K562 (cell line): ENCODE data around the gene NIPSNAP3A. TPM values are rescaled to one million over a fixed set of nuclear protein-coding genes. Genes with fewer than 3 reads are reported as not detected.

Experiments used
- CBX1 ChIP-seq: sonication (generic); IDR thresholded peaks from 2 replicates; pipeline ENCODE4 v1.6.1; 2016; ENCODE audit warnings: antibody characterized with exemption, low read depth, mild to moderate bottlenecking
- ETS1 ChIP-seq: conservative IDR thresholded peaks from 2 replicates; pipeline ENCODE4 v1.6.1; 2011; ENCODE audit warnings: low read depth, mild to moderate bottlenecking, low read length; ENCODE audit not compliant: control insufficient read depth
- HDAC2 ChIP-seq: fragments of 450-650 bp; IDR thresholded peaks from 2 replicates; pipeline ENCODE4 v1.6.1; 2016; ENCODE audit warnings: mild to moderate bottlenecking
- KDM4B ChIP-seq, 2 experiments: fragments of 450-650 bp in 1 of 2; sonication (generic) in 1 of 2; IDR thresholded peaks; 2 replicates each; pipeline ENCODE4 v1.6.1; 2016 to 2017; ENCODE audit warnings: borderline replicate concordance in 2 of 2, antibody characterized with exemption in 1 of 2, low read depth in 1 of 2, mild to moderate bottlenecking in 1 of 2
- NKRF ChIP-seq: fragments of 450-650 bp; IDR thresholded peaks from 2 replicates; pipeline ENCODE4 v1.6.1; 2016; ENCODE audit warnings: borderline replicate concordance
- NR4A1 ChIP-seq, 2 experiments: fragments of 250-450 bp in 1 of 2; fragments of 450-650 bp in 1 of 2; sonication (Bioruptor Pico) in 1 of 2; IDR thresholded peaks; 2 replicates each; pipeline versions ENCODE4 v1.4.0 to v1.6.1; 2016 to 2020; ENCODE audit warnings: mild to moderate bottlenecking in 2 of 2, missing compliant biosample characterization in 1 of 2, missing genetic modification characterization in 1 of 2, moderate library complexity in 1 of 2
- RBBP5 ChIP-seq: fragments of 200-600 bp; sonication (generic); IDR thresholded peaks from 2 replicates; pipeline ENCODE4 v1.6.1; 2012; ENCODE audit warnings: borderline replicate concordance, mild to moderate bottlenecking, low read length, control low read depth, inconsistent platforms; ENCODE audit not compliant: insufficient read depth, poor library complexity, severe bottlenecking
- SRSF7 ChIP-seq: fragments of 200-400 bp; formaldehyde crosslinking; optimal IDR thresholded peaks from 2 replicates; pipeline ENCODE3; 2017; ENCODE audit warnings: mild to moderate bottlenecking, low read depth, low read length
- ZBTB11 ChIP-seq, 3 experiments: fragments of 200-800 bp in 1 of 3; fragments of 250-450 bp in 1 of 3; fragments of 450-650 bp in 1 of 3; sonication (Bioruptor Pico) in 1 of 3; sonication (Bioruptor generic) in 1 of 3; formaldehyde crosslinking in 1 of 3; IDR thresholded peaks; 2 replicates each; pipeline versions ENCODE4 v1.6.1 to v1.8.0; 2016 to 2022; ENCODE audit warnings: mild to moderate bottlenecking in 2 of 3, missing genetic modification characterization in 2 of 3, missing compliant biosample characterization in 1 of 3, moderate library complexity in 1 of 3
- ZBTB2 ChIP-seq: fragments of 450-650 bp; IDR thresholded peaks from 2 replicates; pipeline ENCODE4 v1.6.1; 2016; ENCODE audit warnings: antibody characterized with exemption
- ZFP91 ChIP-seq: sonication (generic); formaldehyde crosslinking; IDR thresholded peaks from 2 replicates; pipeline ENCODE4 v1.8.0; 2022; ENCODE audit warnings: mild to moderate bottlenecking, missing genetic modification reagents
- polyA plus RNA-seq, 8 experiments: library from polyadenylated mRNA; depleted of rRNA in 4 of 8; stranded (reverse) in 5 of 8; unstranded in 3 of 8; fragments of >200 nt; fragmentation: Nextera tagmentation in 2 of 8; fragmentation: Illumina TruSeq in 1 of 8; extraction: Ambion mirVana in 2 of 8; extraction: Trizol in 1 of 8; gene quantifications; 2 replicates each; pipeline versions ENCODE4 v1.2.1 to v1.2.3, GENCODE V29; 2011 to 2014; ENCODE audit warnings: inconsistent platforms in 1 of 8, missing spikeins in 1 of 8
- total RNA-seq, 7 experiments: library from RNA; depleted of rRNA in 6 of 7; stranded (reverse); fragments of >200 nt in 6 of 7; fragmentation: Illumina TruSeq in 2 of 7; extraction: Trizol in 2 of 7; gene quantifications; 2 replicates each; pipeline versions ENCODE4 v1.2.1 to v1.2.3, GENCODE V29; 2011 to 2021; ENCODE audit warnings: low replicate concordance in 1 of 7

Gene NIPSNAP3A
- total and polyA plus RNA-seq, 9 of the 15 experiments (the other 6 are each of a cell fraction or from before 2014, with no cell fraction given), result 25.3 to 132 (median 40.5) TPM

- TF ChIP-seq ZBTB11 (CRISPR knock-in tag; IDR thresholded peaks at IDR 0.05) (peak in 2 of 3 experiments; percentile 17 to 80; a peak in 2 of 6 replicates), NR4A1 (CRISPR knock-in tag; IDR thresholded peaks at IDR 0.05) (0 out of 2 replicates have a peak, but pooled peaks have one; percentile 20), NR4A1 (tag; IDR thresholded peaks at IDR 0.05) (no peak), NKRF (peak; percentile 84), HDAC2 (peak; percentile 53; the same call in 1 of the 2 replicates), KDM4B (IDR thresholded peaks at IDR 0.05; ENCODE audit: borderline replicate concordance in 2 of 2, low read depth in 1 of 2) (peak in 1 of 2 experiments; percentile 42; a peak in 1 of 4 replicates), SRSF7 (no peak), ZBTB2 (peak; percentile 78), CBX1 (peak; percentile 24; the same call in 1 of the 2 replicates), ZFP91 (CRISPR knock-in tag) (no peak), ETS1 (peak; percentile 23), RBBP5 (peak; percentile 64)
Measured at GRCh38 chr9:104747565-104748358, at the start of gene NIPSNAP3A (continued).
